Thyroid gland (tissue), 4 donors: Measurements from ENCODE around the gene TMEM212. TPM values are rescaled to one million over a fixed set of nuclear protein-coding genes. Genes with fewer than 3 reads are reported as not detected.

Experiments used
- DNase-seq, 2 donors: peaks; one replicate each; pipeline ENCODE4 v3.0.0-alpha.2; 2019
- H3K27ac ChIP-seq, 3 donors: fragments of 200-600 bp; sonication (generic); 1 replicate in 2 of 3; 2 replicates in 1 of 3; pipeline ENCODE4 v1.5.1; 2016 to 2019; ENCODE audit warnings: mild to moderate bottlenecking in 1 of 3, moderate library complexity in 1 of 3
- H3K27me3 ChIP-seq: fragments of 200-600 bp; sonication (generic); one replicate; pipeline ENCODE4 v1.5.1; 2019
- H3K36me3 ChIP-seq, 2 donors: fragments of 200-600 bp; sonication (generic); one replicate each; pipeline ENCODE4 v1.5.1; 2016 to 2019
- H3K4me1 ChIP-seq, 2 donors: fragments of 200-600 bp; sonication (generic); one replicate each; pipeline ENCODE4 v1.5.1; 2017 to 2019
- H3K4me3 ChIP-seq, 3 donors: fragments of 200-600 bp; sonication (generic); replicated peaks in 1 of 3; 1 replicate in 2 of 3; 2 replicates in 1 of 3; pipeline ENCODE4 v1.5.1; 2016; ENCODE audit warnings: mild to moderate bottlenecking in 1 of 3
- H3K9me3 ChIP-seq: fragments of 200-600 bp; sonication (generic); one replicate; pipeline ENCODE4 v1.5.1; 2017
- CTCF ChIP-seq, 6 experiments: fragments of 200-600 bp in 3 of 6; fragments of 450-650 bp in 3 of 6; sonication (generic) in 3 of 6; IDR thresholded peaks; one replicate each; pipeline ENCODE4 v1.5.1; 2016 to 2019; ENCODE audit warnings: antibody characterized with exemption in 6 of 6, mild to moderate bottlenecking in 2 of 6, inconsistent platforms in 1 of 6, moderate library complexity in 1 of 6
- POLR2A ChIP-seq, 2 donors: fragments of 450-650 bp; IDR thresholded peaks; one replicate each; pipeline ENCODE4 v1.6.1; 2017; ENCODE audit warnings: antibody characterized with exemption in 2 of 2, mild to moderate bottlenecking in 2 of 2, moderate library complexity in 1 of 2
- WGBS, 2 donors: methylation state at CpG; one replicate each; pipeline ENCODE4 v1.1.5; 2017; 5-methylcytosine and 5-hydroxymethylcytosine counted together
- intact Hi-C: fragments of 100-400 bp; cut with DNase I; formaldehyde crosslinking; loops from one replicate; pipeline ENCODE4 v1.15.1; 2023
- total RNA-seq, 4 donors: library from RNA; depleted of rRNA; stranded (reverse); fragments of >200 nt; gene quantifications; one replicate each; pipeline ENCODE4 v1.2.3, GENCODE V29; 2016

TMEM212 gene
- total RNA-seq, 4 donors from 2014 or later: not detected

GRCh38 chr3:171862993-171863521 is 19.9 kb downstream of the TMEM212 start:
- 66 to 77% methylated on average over 11 of the region's 11 CpGs for WGBS, 2 donors

GRCh38 chr3:171863920-171864319 is 20.8 kb downstream of the TMEM212 start:
- WGBS, 2 donors: 95 to 97% methylated on average over 3 of the region's 3 CpGs
- H3K9me3 ChIP-seq: no peaks in the 10 kb centered on the region
- no peak for DNase-seq
- no peak overlapping the region for H3K4me3 ChIP-seq
- H3K4me1 ChIP-seq: peaks cover 10 to 24% of the 10 kb centered on the region in 2 donors
- no peaks in the 10 kb centered on the region for H3K36me3 ChIP-seq
- intact Hi-C loops: no loop called here
- H3K27me3 ChIP-seq: no peaks in the 10 kb centered on the region
- H3K27ac ChIP-seq: no peak overlapping the region
- TF ChIP-seq POLR2A (IDR thresholded peaks at IDR 0.05) (no peak), CTCF (IDR thresholded peaks at IDR 0.05) (no peak)

More at GRCh38 chr3:171862993-171863521, 19.9 kb downstream of the TMEM212 start:
- intact Hi-C loops: no loop called here
- Histone ChIP-seq H3K36me3 (no peaks in the 10 kb centered on the region), H3K27me3 (no peaks in the 10 kb centered on the region), H3K4me3 (no peak overlapping the region), H3K27ac (no peak overlapping the region), H3K4me1 (peaks cover 10 to 24% of the 10 kb centered on the region in 2 donors), H3K9me3 (no peaks in the 10 kb centered on the region)
- no peak for TF ChIP-seq POLR2A (IDR thresholded peaks at IDR 0.05)
- TF ChIP-seq CTCF (IDR thresholded peaks at IDR 0.05): no peak
- no peak for DNase-seq

- H3K27me3 ChIP-seq: no peaks in the 10 kb centered on the region
Measured at GRCh38 chr3:171865191-171865865, 22.2 kb downstream of the TMEM212 start.

GRCh38 chr3:171867981-171868380 is 24.8 kb downstream of the TMEM212 start:
- Histone ChIP-seq H3K4me3 (no peak overlapping the region), H3K27me3 (no peaks in the 10 kb centered on the region), H3K4me1 (peaks cover 0 to 6% of the 10 kb centered on the region in 2 donors), H3K36me3 (no peaks in the 10 kb centered on the region), H3K9me3 (no peaks in the 10 kb centered on the region), H3K27ac (no peak overlapping the region)
- 84 to 89% methylated on average over 5 of the region's 5 CpGs for WGBS, 2 donors
- TF ChIP-seq POLR2A (IDR thresholded peaks at IDR 0.05) (no peak), CTCF (IDR thresholded peaks at IDR 0.05) (peak in 2 of 6 experiments; percentile 5 to 12)
- no peak for DNase-seq
- intact Hi-C loops: no loop called here

More at GRCh38 chr3:171865191-171865865, 22.2 kb downstream of the TMEM212 start:
- 87% methylated on average over 5 of the region's 5 CpGs for WGBS, 2 donors
- H3K4me3 ChIP-seq: no peak overlapping the region
- intact Hi-C loops: no loop called here
- H3K9me3 ChIP-seq: no peaks in the 10 kb centered on the region
- no peaks in the 10 kb centered on the region for H3K36me3 ChIP-seq
- H3K4me1 ChIP-seq: peaks cover 10 to 22% of the 10 kb centered on the region in 2 donors
- H3K27ac ChIP-seq: no peak overlapping the region
- no peak for TF ChIP-seq CTCF (IDR thresholded peaks at IDR 0.05)
- no peak for TF ChIP-seq POLR2A (IDR thresholded peaks at IDR 0.05)
- no peak for DNase-seq
